WTC11 (cell line): ENCODE data around the gene EFCAB12. TPM values are rescaled to one million over a fixed set of nuclear protein-coding genes. Genes with fewer than 3 reads are reported as not detected.

Experiments
- ATAC-seq: fragments of 200-7000 bp; cut with Tn5 transposase; 2 replicates; pipeline ENCODE4 v1.10.0; 2021; ENCODE audit warnings: mild to moderate bottlenecking, moderate library complexity
- CTCF ChIA-PET: fragments of 300-600 bp; sonication (Branson Sonifier 250); formaldehyde crosslinking; loops from one replicate; lab custom pipeline; 2021; ENCODE audit warnings: antibody characterized with exemption; lab: Charles Lee
- POLR2A ChIA-PET: fragments of 350-600 bp; sonication (Branson Sonifier 250); formaldehyde crosslinking; loops from one replicate; lab custom pipeline; 2021; ENCODE audit warnings: antibody characterized with exemption; lab: Charles Lee
- DNase-seq: peaks from one replicate; pipeline ENCODE4 v3.0.0; 2021; ENCODE audit warnings: low spot score
- H3K27ac Mint-ChIP-seq: 2 replicates; pipeline ENCODE4 v1.8.0; 2021; ENCODE audit warnings: mixed read lengths
- H3K27me3 Mint-ChIP-seq: 2 replicates; pipeline ENCODE4 v1.8.0; 2021; ENCODE audit warnings: low read depth, mild to moderate bottlenecking, moderate library complexity, mixed read lengths
- H3K36me3 Mint-ChIP-seq: 2 replicates; pipeline ENCODE4 v1.8.0; 2021; ENCODE audit warnings: mixed read lengths
- H3K4me1 Mint-ChIP-seq: 2 replicates; pipeline ENCODE4 v1.8.0; 2022; ENCODE audit warnings: mixed read lengths
- H3K4me3 Mint-ChIP-seq: 2 replicates; pipeline ENCODE4 v1.8.0; 2021; ENCODE audit warnings: mild to moderate bottlenecking, moderate library complexity, mixed read lengths
- H3K9me3 Mint-ChIP-seq: 2 replicates; pipeline ENCODE4 v1.8.0; 2021; ENCODE audit warnings: mixed read lengths
- AR ChIP-seq: fragments of 250-450 bp; sonication (Bioruptor Pico); IDR thresholded peaks from 2 replicates; pipeline ENCODE4 v1.9.0; 2021; ENCODE audit warnings: mild to moderate bottlenecking
- ATF6 ChIP-seq: sonication (generic); formaldehyde crosslinking; IDR thresholded peaks from 2 replicates; pipeline ENCODE4 v1.8.1; 2023; ENCODE audit warnings: mild to moderate bottlenecking, missing genetic modification reagents
- CREB1 ChIP-seq: sonication (generic); formaldehyde crosslinking; IDR thresholded peaks from 2 replicates; pipeline ENCODE4 v1.8.0; 2023; ENCODE audit warnings: mild to moderate bottlenecking, missing genetic modification reagents
- E2F4 ChIP-seq: sonication (generic); formaldehyde crosslinking; IDR thresholded peaks from 2 replicates; pipeline ENCODE4 v1.8.1; 2022; ENCODE audit warnings: low read depth, mild to moderate bottlenecking, moderate library complexity, missing genetic modification reagents, borderline replicate concordance
- FOXP4 ChIP-seq: sonication (generic); formaldehyde crosslinking; IDR thresholded peaks from 2 replicates; pipeline ENCODE4 v1.8.0; 2022; ENCODE audit warnings: mild to moderate bottlenecking, missing genetic modification reagents
- GRHL2 ChIP-seq: fragments of 250-450 bp; sonication (Bioruptor Pico); IDR thresholded peaks from 2 replicates; pipeline ENCODE4 v1.8.0; 2022; ENCODE audit warnings: mild to moderate bottlenecking, moderate library complexity; ENCODE audit not compliant: insufficient replicate concordance, severe bottlenecking
- JAZF1 ChIP-seq: fragments of 250-450 bp; sonication (Bioruptor Pico); IDR thresholded peaks from 2 replicates; pipeline ENCODE4 v1.9.0; 2021; ENCODE audit warnings: moderate library complexity, mild to moderate bottlenecking, inconsistent platforms
- MXD4 ChIP-seq: fragments of 250-450 bp; sonication (Bioruptor Pico); IDR thresholded peaks from 2 replicates; pipeline ENCODE4 v1.8.0; 2021; ENCODE audit warnings: mild to moderate bottlenecking, moderate library complexity, borderline replicate concordance
- NR2C2 ChIP-seq: sonication (generic); formaldehyde crosslinking; IDR thresholded peaks from 2 replicates; pipeline ENCODE4 v1.8.0; 2022; ENCODE audit warnings: mild to moderate bottlenecking, missing genetic modification reagents
- OVOL2 ChIP-seq: fragments of 250-450 bp; sonication (Bioruptor Pico); IDR thresholded peaks from 2 replicates; pipeline ENCODE4 v1.9.0; 2021; ENCODE audit warnings: mild to moderate bottlenecking, borderline replicate concordance
- SP1 ChIP-seq: sonication (generic); formaldehyde crosslinking; conservative IDR thresholded peaks from 2 replicates; pipeline ENCODE4 v1.8.1; 2022; ENCODE audit warnings: missing genetic modification reagents
- STAT6 ChIP-seq: sonication (generic); formaldehyde crosslinking; conservative IDR thresholded peaks from 2 replicates; pipeline ENCODE4 v1.8.1; 2023; ENCODE audit warnings: mild to moderate bottlenecking, low read depth, missing genetic modification reagents, moderate library complexity
- ZNF416 ChIP-seq: fragments of 250-450 bp; sonication (Bioruptor Pico); IDR thresholded peaks from 2 replicates; pipeline ENCODE4 v1.9.0; 2021; ENCODE audit warnings: mild to moderate bottlenecking, inconsistent platforms
- total RNA-seq: library from RNA; stranded (reverse); gene quantifications from 3 replicates; pipeline ENCODE4 v1.2.3, GENCODE V29; 2021

The EFCAB12 gene
- total RNA-seq, 1 experiment from 2014 or later = 0.20 TPM

GRCh38 chr3:129360705-129361460, 67.6 kb downstream of the EFCAB12 start (continued):
- TF ChIP-seq E2F4 (CRISPR knock-in tag) = no peak
- TF ChIP-seq ATF6 (CRISPR knock-in tag) = no peak
- no peak for TF ChIP-seq MXD4
- no peak for TF ChIP-seq OVOL2
- no peak for TF ChIP-seq ZNF416
- TF ChIP-seq FOXP4 (CRISPR knock-in tag) = no peak

GRCh38 chr3:129360171-129360611, 68.2 kb downstream of the EFCAB12 start:
- no peak for TF ChIP-seq JAZF1
- no peak for TF ChIP-seq STAT6
- TF ChIP-seq NR2C2 (CRISPR knock-in tag) = no peak
- no peak for TF ChIP-seq SP1 (CRISPR knock-in tag)
- no peak for TF ChIP-seq CREB1 (CRISPR knock-in tag)
- TF ChIP-seq GRHL2 (CRISPR knock-in tag) = no peak
- TF ChIP-seq AR (CRISPR knock-in tag) = no peak
- DNase-seq = no peak
- Mint-ChIP-seq H3K4me3 (no peak overlapping the region), H3K36me3 (peaks cover 7% of the 10 kb centered on the region), H3K9me3 (peaks cover 8% of the 10 kb centered on the region), H3K27ac (no peak overlapping the region), H3K27me3 (peaks cover 5% of the 10 kb centered on the region; the same call in 1 of the 2 replicates), H3K4me1 (0 out of 2 replicates have a peak, but pooled peaks cover 4% of the 10 kb centered on the region)
- POLR2A ChIA-PET = no interaction called here
- no peak for ATAC-seq
- CTCF ChIA-PET = no interaction called here
